Stimulated activated CD4-positive, alpha-beta T cell treated with anti-CD3 and anti-CD28 coated beads, TNF-alpha, amount 100 ng/mL, for 48 hours (primary cell): ENCODE data around the gene GNAQ.
"Not testable (repeated sequence)": the region's sequence is repeated elsewhere in the genome, so short reads cannot be mapped to it uniquely, and the experiment has no call there.

Experiments
- DNase-seq, 3 donors: peaks; one replicate each; pipeline ENCODE4 v3.0.0-alpha.2; 2020; ENCODE audit warnings: low read depth in 3 of 3

Gene GNAQ

DNA sequence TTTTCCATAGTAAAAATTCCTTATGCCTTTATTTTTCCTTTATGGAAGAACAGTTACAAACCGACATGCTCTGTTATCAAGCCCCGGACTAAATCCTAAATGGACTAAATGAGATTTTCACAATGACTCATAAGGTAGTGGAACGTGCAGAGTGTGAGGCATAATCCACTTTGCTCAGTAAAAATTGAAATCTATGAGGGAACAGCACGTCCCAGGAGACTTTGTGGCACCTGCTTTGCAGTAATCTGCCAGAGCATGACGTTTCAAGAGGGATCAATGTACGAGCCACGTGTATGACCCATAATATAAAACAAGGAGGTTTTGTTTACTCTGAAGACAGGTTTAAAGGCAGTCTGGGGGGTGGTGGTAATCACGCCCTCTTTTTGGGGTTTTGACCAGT is 299.7 kb downstream of the GNAQ start:
- no peak for DNase-seq

GRCh38 chr9:77731008-77731698 is 300.5 kb downstream of the GNAQ start:
- DNase-seq = no peak

DNA sequence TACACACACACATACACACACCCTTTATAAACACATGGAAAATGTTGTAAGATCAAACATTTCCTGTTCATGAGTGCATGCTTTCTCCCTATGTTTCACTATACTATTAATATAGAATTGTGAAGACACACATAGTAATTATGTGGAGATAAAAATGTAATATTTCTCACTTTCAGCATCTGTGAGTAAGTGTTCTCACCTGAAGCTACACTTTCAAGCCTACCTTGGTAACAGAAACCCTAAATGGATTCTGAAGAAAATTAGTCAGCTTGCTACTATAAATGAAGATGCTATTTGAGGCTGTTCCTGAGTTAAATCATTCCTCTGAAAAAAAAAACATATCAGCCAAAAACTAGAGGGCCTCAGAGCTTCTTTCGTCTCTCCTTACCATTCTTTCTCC is 302.4 kb downstream of the GNAQ start:
- DNase-seq = no peak

GRCh38 chr9:77726814-77727213 is 304.8 kb downstream of the GNAQ start:
- no peak for DNase-seq

DNA sequence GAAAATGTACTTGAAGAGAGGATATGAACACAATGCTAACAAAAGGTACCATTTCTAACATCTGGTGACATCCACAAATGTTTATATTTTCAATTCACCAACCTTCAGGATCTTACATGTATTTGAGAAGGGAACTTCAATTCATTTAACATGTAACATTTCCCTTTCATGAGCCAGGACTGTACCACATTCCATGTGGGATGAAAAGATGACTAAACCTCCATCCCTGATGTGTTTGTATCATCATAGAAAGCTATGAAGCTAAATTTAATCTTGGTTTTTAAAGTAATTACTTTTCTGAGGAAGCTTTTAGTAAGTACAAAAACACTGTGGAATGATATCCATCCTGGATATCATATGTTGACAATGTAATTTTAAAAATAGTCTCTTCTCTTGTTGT is 305.3 kb downstream of the GNAQ start:
- DNase-seq = no peak

DNA sequence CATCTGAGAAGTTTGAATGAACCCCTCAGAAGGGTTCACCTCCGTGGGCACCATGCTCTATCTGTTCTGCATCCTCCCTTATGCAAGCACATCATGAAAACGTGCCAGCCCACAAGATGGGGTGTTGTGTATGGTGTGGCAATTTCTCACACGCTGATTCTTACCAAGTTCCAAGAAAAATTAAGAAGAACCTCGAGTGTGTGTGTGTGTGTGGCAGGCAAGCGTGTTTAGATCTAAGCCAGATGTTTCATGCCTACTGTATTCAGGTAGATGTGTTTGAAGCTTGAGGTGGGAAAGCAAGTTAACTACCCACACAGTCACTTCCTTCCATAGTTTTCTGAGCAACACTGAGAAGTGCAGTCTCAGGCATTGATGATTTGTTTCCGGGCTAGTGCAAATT is 305.8 kb downstream of the GNAQ start:
- DNase-seq = peak in 1 of 3 donors; percentile 11

DNA sequence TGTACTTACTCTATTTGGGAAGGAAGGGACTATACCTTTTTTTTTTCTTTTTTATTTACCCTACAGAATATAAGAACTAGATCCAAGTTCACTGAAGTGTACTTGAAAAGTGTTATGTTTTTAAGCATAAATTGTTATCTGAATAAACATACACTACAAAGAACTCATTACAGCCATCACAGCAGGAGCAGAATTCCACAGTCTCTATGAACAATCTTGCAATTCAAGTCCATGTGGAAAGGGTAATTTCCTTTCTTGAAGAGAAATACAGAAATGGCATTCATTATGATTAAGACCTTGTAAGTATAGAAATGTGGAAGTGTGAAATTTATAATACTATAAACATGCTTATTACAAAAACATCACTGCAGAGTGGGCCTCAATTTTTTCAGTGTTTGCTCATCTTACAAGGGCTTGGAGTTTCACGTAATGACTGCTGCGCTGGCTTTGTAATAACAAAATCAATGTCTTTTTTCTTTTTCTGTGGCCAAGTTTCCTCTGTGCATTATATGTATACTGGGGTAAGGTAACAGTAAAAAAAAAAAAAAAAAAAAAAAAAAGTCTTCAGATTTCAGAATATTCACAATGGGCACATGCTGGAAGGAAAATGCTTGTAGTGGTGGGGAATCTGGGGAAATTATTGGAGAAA is 306.4 kb downstream of the GNAQ start:
- no peak for DNase-seq

DNA sequence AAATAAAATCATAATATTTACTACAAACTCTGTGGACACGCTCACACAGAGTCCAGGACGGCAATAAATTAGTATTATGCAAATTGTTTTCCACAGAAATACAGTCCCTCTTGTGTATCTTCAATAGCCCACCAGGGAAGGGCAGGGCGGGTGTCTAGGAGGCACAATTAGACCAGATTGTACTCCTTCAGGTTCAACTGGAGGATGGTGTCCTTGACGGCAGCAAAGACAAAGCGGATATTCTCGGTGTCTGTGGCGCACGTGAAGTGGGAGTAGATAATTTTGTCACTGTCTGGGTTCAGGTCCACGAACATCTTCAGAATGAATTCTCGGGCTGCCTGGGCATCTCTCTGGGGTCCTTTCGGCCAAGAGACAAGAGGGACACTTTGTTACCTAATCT is 310.5 kb downstream of the GNAQ start:
- DNase-seq = not testable (repeated sequence)

GRCh38 chr9:77719321-77719720 is 312.3 kb downstream of the GNAQ start:
- no peak for DNase-seq

DNA sequence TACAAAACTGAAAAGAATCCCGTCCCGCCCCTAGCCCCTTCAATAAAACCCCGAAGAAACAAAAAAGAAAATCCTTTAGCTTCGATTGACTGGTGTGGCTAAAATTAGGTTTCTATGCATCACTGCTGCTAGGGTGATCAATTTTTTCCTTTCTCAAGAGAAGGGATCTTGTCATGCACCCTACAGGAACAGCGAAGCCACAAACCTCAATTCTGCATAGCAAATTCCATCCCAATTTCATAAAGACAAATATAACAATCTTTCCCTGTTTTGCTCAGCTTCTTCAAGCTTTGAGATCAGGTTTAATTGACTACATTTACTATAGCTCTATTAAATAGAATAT is 313.3 kb downstream of the GNAQ start:
- DNase-seq = not testable (repeated sequence)

DNA sequence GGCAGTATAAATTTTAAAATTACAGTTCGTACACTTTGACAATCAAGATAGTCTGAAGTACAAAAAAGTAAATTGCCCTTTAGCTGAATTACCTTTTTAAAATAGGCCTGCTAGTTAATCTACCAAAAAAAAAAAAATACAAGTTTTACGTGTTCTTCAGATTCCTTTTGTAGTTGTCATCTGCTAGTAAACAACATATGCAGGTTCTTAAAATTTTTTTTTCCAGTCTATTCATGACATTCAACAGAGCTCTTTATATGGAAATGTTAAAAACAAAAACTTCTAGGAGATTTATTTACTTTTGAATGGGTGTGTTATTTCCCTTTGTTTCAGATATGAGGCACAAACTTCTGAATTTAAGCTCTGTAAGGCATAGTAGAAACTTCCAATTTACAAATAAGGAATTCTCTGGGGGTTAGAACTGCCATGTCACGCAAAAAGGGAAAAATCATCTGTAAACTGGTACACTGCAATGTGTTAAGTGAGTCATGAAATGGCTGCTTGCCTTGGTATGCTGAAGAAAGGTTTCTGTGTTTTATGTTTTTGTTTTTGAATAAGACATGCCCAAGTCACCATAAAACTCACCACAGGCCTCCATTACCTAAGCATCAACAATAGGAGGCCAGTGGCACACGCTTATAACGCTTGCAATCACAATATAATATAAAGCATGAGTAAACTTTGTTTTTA is 313.9 kb downstream of the GNAQ start:
- not testable (repeated sequence) for DNase-seq

GRCh38 chr9:77714077-77714549 is 317.5 kb downstream of the GNAQ start:
- DNase-seq = no peak

GRCh38 chr9:77712533-77713130 is 319.0 kb downstream of the GNAQ start:
- DNase-seq = no peak

- no peak for DNase-seq
Measured at GRCh38 chr9:77710965-77711648, 320.5 kb downstream of the GNAQ start.

DNA sequence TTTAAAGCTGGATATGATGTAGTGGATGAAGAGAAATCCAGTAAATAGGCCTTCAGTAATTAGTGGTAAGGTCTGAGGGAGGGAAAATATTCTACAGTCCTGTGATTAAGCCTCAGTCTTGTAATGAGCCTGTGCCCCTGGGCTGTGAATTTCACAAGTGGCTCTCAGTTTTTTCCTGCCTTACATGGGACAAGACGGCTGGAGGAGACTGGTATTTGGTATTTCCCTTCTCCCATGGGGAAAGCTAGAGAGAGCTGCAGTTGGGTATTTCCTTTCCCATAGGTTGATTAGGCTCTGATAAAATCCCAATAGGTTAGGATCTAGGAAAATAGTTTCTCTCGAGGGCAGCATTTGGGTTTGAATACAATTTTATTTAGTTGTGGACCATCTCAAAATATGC is 321.3 kb downstream of the GNAQ start:
- no peak for DNase-seq

DNA sequence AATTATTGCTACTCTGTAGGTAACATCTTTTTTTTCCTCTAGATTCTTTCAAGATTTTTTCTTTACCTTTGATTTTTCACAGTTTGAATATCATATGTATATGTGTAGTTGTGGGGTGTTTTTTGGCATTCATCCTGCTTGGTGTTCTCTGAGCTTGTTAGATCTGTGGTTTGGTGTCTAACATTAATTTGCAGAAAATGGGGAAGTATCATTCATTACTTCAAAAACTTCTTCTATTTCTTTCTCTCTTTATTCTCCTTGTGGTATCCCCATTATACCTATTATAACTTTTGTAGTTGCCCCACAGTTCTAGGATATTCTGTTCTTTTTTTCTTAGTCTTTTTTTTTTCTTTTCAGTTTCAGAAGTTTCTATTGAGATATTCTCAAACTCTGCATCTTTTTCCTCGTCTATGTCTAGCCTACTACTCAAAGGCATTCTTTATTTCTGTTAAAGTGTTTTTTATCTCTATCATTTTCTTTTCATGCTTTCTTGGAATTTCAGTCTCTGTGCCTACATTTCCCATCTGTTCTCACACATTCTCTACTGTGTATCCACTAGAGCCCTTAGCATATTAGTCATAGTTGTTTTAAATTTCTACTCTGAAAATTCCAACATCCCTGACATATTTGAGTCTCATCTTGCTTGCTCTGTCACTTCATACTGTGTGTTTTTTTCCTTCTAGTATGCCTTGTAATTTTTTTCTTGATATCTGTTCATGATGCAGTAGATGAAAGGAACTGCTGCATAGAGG is 323.4 kb downstream of the GNAQ start:
- no peak for DNase-seq

DNA sequence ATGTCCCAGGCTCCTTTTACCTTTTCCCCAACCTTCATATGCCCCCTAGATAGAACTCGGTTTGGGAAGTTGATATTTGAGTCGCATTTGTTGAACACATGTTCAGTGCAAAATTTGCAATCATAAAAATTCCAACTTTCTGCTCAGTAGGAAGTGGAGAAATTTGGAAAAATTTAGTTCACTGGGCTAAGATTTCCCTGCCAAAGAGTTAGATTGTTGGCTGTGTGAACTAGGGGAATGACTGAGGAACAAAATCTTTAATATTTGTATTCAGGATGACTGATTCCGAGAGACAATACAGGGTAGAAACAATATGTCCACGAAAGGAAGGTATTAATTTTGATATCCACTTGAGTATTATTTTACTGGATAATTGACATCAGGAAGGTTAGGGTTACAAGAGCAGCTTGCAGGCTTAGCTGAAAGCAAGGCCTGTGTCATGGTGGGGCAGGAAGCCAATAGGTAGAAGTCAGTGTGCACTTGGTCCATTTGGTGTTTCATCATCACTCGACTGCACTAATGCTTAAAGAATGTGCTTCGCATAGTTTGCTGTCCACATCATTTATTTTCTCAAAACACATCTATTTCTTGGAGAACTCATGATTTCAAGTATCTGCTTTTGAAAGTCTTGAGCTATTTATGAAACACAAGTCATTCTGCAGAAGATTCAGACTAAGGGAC is 324.1 kb downstream of the GNAQ start:
- DNase-seq = no peak

GRCh38 chr9:77705636-77706035 is 326.0 kb downstream of the GNAQ start:
- no peak for DNase-seq

DNA sequence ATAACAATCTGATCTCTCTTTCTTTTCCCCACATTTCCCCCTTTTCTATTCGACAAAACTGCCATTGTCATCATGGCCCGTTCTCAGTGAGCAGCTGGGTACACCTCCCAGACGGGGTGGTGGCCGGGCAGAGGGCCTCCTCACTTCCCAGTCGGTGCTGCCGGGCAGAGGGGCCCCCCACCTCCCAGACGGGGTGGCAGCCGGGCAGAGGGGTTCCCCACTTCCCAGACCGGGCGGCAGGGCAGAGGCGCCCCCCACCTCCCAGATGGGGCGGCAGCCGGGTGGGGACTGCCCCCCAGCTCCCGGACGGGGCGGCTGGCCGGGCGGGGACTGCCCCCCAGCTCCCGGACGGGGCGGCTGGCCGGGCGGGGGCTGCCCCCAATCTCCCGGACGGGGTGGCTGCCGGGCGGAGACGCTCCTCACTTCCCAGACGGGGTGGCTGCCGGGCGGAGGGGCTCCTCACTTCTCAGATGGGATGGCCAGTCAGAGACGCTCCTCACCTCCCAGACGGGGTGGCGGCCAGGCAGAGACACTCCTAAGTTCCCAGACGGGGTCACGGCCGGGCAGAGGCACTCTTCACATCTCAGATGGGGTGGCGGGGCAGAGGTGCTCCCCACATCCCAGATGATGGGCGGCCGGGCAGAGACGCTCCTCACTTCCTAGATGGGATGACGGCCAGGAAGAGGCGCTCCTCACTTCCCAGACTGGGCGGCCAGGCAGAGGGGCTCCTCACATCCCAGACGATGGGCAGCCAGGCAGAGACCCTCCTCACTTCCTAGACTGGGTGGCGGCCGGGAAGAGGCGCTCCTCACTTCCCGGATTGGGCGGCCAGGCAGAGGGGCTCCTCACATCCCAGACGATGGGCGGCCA is 328.9 kb downstream of the GNAQ start:
- DNase-seq = not testable (repeated sequence)
